NK-92 treated with Interleukin-12 subunit alpha and Interleukin-12 subunit beta, amount 100 ng/mL, for 24 hours (cell line): ENCODE data around the gene PRX.
"Not testable (repeated sequence)": the region's sequence is repeated elsewhere in the genome, so short reads cannot be mapped to it uniquely, and the experiment has no call there.

Source experiments
- DNase-seq: peaks from one replicate; lab custom pipeline; 2025; lab: John Stamatoyannopoulos, UW

PRX gene

GRCh38 chr19:40413291-40413845, at the start of gene PRX:
TSS of gene PRX (minus strand) at chr19:40413378. CDS start at chr19:40407932, 5,446 bp downstream.
- DNase-seq: no peak

GRCh38 chr19:40461669-40462221, 48.6 kb upstream of the PRX start:
- no peak for DNase-seq

- DNase-seq: no peak
Measured at GRCh38 chr19:40460185-40460584, 47.0 kb upstream of the PRX start.

GRCh38 chr19:40458597-40458974, 45.4 kb upstream of the PRX start:
- no peak for DNase-seq

- no peak for DNase-seq
Measured at GRCh38 chr19:40457953-40458596, 44.9 kb upstream of the PRX start.

GRCh38 chr19:40457048-40457447, 43.9 kb upstream of the PRX start:
- DNase-seq: no peak

- not testable (repeated sequence) for DNase-seq
Measured at GRCh38 chr19:40453943-40454342, 40.8 kb upstream of the PRX start.

GRCh38 chr19:40453151-40453735, 40.1 kb upstream of the PRX start:
- no peak for DNase-seq

GRCh38 chr19:40452016-40452415, 38.8 kb upstream of the PRX start:
- no peak for DNase-seq

GRCh38 chr19:40450664-40451063, 37.5 kb upstream of the PRX start:
- DNase-seq: no peak

- no peak for DNase-seq
Measured at GRCh38 chr19:40449506-40449905, 36.3 kb upstream of the PRX start.

GRCh38 chr19:40446263-40446784, 33.1 kb upstream of the PRX start:
- no peak for DNase-seq

GRCh38 chr19:40445780-40446262, 32.6 kb upstream of the PRX start:
- DNase-seq: no peak

- no peak for DNase-seq
Measured at GRCh38 chr19:40444825-40445312, 31.7 kb upstream of the PRX start.

GRCh38 chr19:40444000-40444824, 31.0 kb upstream of the PRX start, which contains the start of gene SERTAD3:
TSS of gene SERTAD3 (minus strand) at chr19:40444335. CDS start at chr19:40442080, 2,255 bp downstream.
- DNase-seq: peak; percentile 97

- peak; percentile 100 for DNase-seq
Measured at GRCh38 chr19:40443131-40443999, 30.2 kb upstream of the PRX start.

- DNase-seq: no peak
Measured at GRCh38 chr19:40442328-40443130, 29.4 kb upstream of the PRX start.

- no peak for DNase-seq
Measured at GRCh38 chr19:40441719-40442253, 28.6 kb upstream of the PRX start.

- DNase-seq: no peak
Measured at GRCh38 chr19:40438284-40438683, 25.1 kb upstream of the PRX start.
